Right lobe of liver (tissue), 4 donors: Measurements from ENCODE around the gene GIT2.

Source experiments
- CTCF ChIP-seq, 4 donors: fragments of 200-600 bp in 3 of 4; fragments of 450-650 bp in 1 of 4; IDR thresholded peaks; one replicate each; pipeline versions ENCODE4 v1.5.1 to v1.8.0; 2016 to 2022; ENCODE audit warnings: antibody characterized with exemption in 4 of 4, mild to moderate bottlenecking in 2 of 4
- POLR2A ChIP-seq: fragments of 450-650 bp; IDR thresholded peaks from one replicate; pipeline ENCODE4 v1.6.1; 2017; ENCODE audit warnings: antibody characterized with exemption, mild to moderate bottlenecking
- donor health status: DM: no; HTN: no; CAD: no.
- donor health status: DM: no; HTN: no; CAD: no.
- donor health status: DM: no; HTN: yes; CAD: no.

- TF ChIP-seq POLR2A (no peak), CTCF (IDR thresholded peaks at IDR 0.05) (no peak)
Measured at GRCh38 chr12:109894939-109895338, 101.2 kb downstream of the GIT2 start.
